Fibroblast of villous mesenchyme (primary cell): ENCODE results near the gene GLDN. TPM values are rescaled to one million over a fixed set of nuclear protein-coding genes. Genes with fewer than 3 reads are reported as not detected.

Source experiments
- DNase-seq: peaks from one replicate; pipeline ENCODE4 v3.0.0-alpha.2; 2010; ENCODE audit warnings: low read depth
- H3K4me3 ChIP-seq: 2 replicates; pipeline ENCODE4 v1.5.1; 2011; ENCODE audit warnings: low read depth, mild to moderate bottlenecking, low read length
- CTCF ChIP-seq: IDR thresholded peaks from 2 replicates; pipeline ENCODE4 v1.5.1; 2012; ENCODE audit warnings: low read depth, mild to moderate bottlenecking, low read length; ENCODE audit not compliant: insufficient read depth
- total RNA-seq: library from RNA; depleted of rRNA; stranded (reverse); fragments of >200 nt; gene quantifications from 2 replicates; pipeline ENCODE4 v1.2.3, GENCODE V29; 2012

GLDN gene
- total RNA-seq, 1 donor: 0.43 TPM

GRCh38 chr15:51380999-51381806 is 39.7 kb downstream of the GLDN start:
- no peak overlapping the region for H3K4me3 ChIP-seq
- TF ChIP-seq CTCF: peak; percentile 96
- DNase-seq: peak; percentile 81

- H3K4me3 ChIP-seq: no peak overlapping the region
- peak; percentile 83 for TF ChIP-seq CTCF
- peak; percentile 50 for DNase-seq
Measured at GRCh38 chr15:51382787-51383186, 41.3 kb downstream of the GLDN start.

- DNase-seq: no peak
- H3K4me3 ChIP-seq: no peak overlapping the region
- TF ChIP-seq CTCF: no peak
Measured at GRCh38 chr15:51386029-51386428, 44.6 kb downstream of the GLDN start.

- no peak for DNase-seq
- no peak for TF ChIP-seq CTCF
Measured at GRCh38 chr15:51386486-51386885, 45.0 kb downstream of the GLDN start.

GRCh38 chr15:51386960-51387698 is 45.7 kb downstream of the GLDN start:
- DNase-seq: no peak
- TF ChIP-seq CTCF: no peak

More at GRCh38 chr15:51386486-51386885, 45.0 kb downstream of the GLDN start:
- H3K4me3 ChIP-seq: no peak overlapping the region

GRCh38 chr15:51387699-51388041 is 46.2 kb downstream of the GLDN start:
- DNase-seq: no peak
- no peak for TF ChIP-seq CTCF
- H3K4me3 ChIP-seq: no peak overlapping the region

More at GRCh38 chr15:51386960-51387698, 45.7 kb downstream of the GLDN start:
- H3K4me3 ChIP-seq: no peak overlapping the region
